NB4 (cell line): ENCODE results near the gene DAB2IP.

Experiments used
- CTCF ChIP-seq: IDR thresholded peaks from one replicate; pipeline ENCODE4 v1.5.1; 2012; ENCODE audit warnings: low read depth, low read length
- MYC ChIP-seq: IDR thresholded peaks from 2 replicates; pipeline ENCODE4 v1.6.1; 2011; ENCODE audit warnings: low read depth, low read length
- POLR2A ChIP-seq: IDR thresholded peaks from 2 replicates; pipeline ENCODE4 v1.6.1; 2011; ENCODE audit warnings: mild to moderate bottlenecking; ENCODE audit not compliant: insufficient read length; ENCODE audit errors: extremely low read depth
- TF ChIP-seq, protein P1 (sequence below): IDR thresholded peaks from 2 replicates; pipeline ENCODE4 v1.6.1; 2011; ENCODE audit warnings: low read depth, low read length

DNA sequence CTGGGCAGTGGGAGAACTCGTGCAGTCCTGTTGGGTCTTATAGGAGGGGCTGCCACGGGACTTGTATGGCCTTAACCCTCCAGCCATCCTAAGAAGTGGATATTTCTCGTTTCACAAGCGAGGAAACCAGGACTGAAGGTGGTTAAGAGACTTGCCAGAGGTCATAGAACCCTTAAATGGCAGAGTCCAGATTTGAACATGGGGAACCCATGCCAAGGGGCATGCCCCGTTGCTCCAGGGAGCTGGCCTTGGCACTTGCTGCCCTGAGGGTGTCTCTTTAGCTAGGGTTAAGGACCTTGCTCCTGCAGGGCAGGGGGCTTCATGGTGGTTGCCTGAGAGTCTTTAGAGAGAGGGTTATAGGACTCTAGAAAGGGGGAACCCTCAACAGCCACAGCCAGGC lies 63.4 kb downstream of the DAB2IP start:
- TF ChIP-seq CTCF (no peak), POLR2A (no peak), MYC (no peak)
- TF ChIP-seq, protein P1, sequence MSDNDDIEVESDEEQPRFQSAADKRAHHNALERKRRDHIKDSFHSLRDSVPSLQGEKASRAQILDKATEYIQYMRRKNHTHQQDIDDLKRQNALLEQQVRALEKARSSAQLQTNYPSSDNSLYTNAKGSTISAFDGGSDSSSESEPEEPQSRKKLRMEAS = no peak
